HEK293T (cell line): ENCODE results near the gene B4GALNT1.
"Not testable (repeated sequence)": the region's sequence is repeated elsewhere in the genome, so short reads cannot be mapped to it uniquely, and the experiment has no call there.

ENCODE experiments used
- CTCF ChIA-PET: fragments of 350-600 bp; formaldehyde crosslinking; extraction: SDS; loops from one replicate; lab custom pipeline; 2021; ENCODE audit warnings: antibody characterized with exemption, inconsistent platforms; lab: Yijun Ruan, JAX
- POLR2A ChIA-PET: fragments of 350-600 bp; formaldehyde crosslinking; extraction: SDS; loops from one replicate; lab custom pipeline; 2020; ENCODE audit warnings: antibody characterized with exemption, inconsistent platforms; lab: Yijun Ruan, JAX
- DNase-seq: peaks from one replicate; pipeline ENCODE4 v3.0.0; 2012; ENCODE audit warnings: mixed read lengths; ENCODE audit errors: extremely low spot score
- ARNT ChIP-seq: fragments of 450-650 bp; IDR thresholded peaks from 2 replicates; pipeline ENCODE4 v1.6.1; 2017; ENCODE audit warnings: mild to moderate bottlenecking
- BHLHE40 ChIP-seq: fragments of 450-650 bp; IDR thresholded peaks from 2 replicates; pipeline ENCODE4 v1.6.1; 2016; ENCODE audit warnings: mild to moderate bottlenecking, moderate library complexity, borderline replicate concordance
- CTBP1 ChIP-seq: fragments of 450-650 bp; IDR thresholded peaks from 2 replicates; pipeline ENCODE4 v1.6.1; 2016; ENCODE audit warnings: borderline replicate concordance
- ELF4 ChIP-seq: fragments of 450-650 bp; IDR thresholded peaks from 2 replicates; pipeline ENCODE4 v1.6.1; 2017; ENCODE audit warnings: antibody characterized with exemption
- FOXA1 ChIP-seq: fragments of 450-650 bp; IDR thresholded peaks from 2 replicates; pipeline ENCODE4 v1.6.1; 2016; ENCODE audit warnings: mild to moderate bottlenecking
- FOXK2 ChIP-seq: fragments of 450-650 bp; IDR thresholded peaks from 2 replicates; pipeline ENCODE4 v1.6.1; 2016; ENCODE audit warnings: mild to moderate bottlenecking
- FOXM1 ChIP-seq: fragments of 450-650 bp; IDR thresholded peaks from 2 replicates; pipeline ENCODE4 v1.6.1; 2017; ENCODE audit warnings: mild to moderate bottlenecking, borderline replicate concordance
- HDGF ChIP-seq: fragments of 450-650 bp; IDR thresholded peaks from 2 replicates; pipeline ENCODE4 v1.6.1; 2017; ENCODE audit warnings: antibody characterized with exemption, borderline replicate concordance
- L3MBTL2 ChIP-seq: fragments of 450-650 bp; conservative IDR thresholded peaks from 2 replicates; pipeline ENCODE4 v1.6.1; 2016; ENCODE audit warnings: mild to moderate bottlenecking
- LEF1 ChIP-seq: fragments of 450-650 bp; IDR thresholded peaks from 2 replicates; pipeline ENCODE4 v1.6.1; 2017; ENCODE audit warnings: mild to moderate bottlenecking, borderline replicate concordance
- NFRKB ChIP-seq: fragments of 450-650 bp; IDR thresholded peaks from 2 replicates; pipeline ENCODE4 v1.6.1; 2016; ENCODE audit warnings: mild to moderate bottlenecking, moderate library complexity
- SP1 ChIP-seq: fragments of 450-650 bp; IDR thresholded peaks from 2 replicates; pipeline ENCODE4 v1.6.1; 2017
- SUZ12 ChIP-seq: fragments of 450-650 bp; IDR thresholded peaks from 2 replicates; pipeline ENCODE4 v1.6.1; 2016; ENCODE audit warnings: mild to moderate bottlenecking
- TARDBP ChIP-seq: fragments of 450-650 bp; IDR thresholded peaks from 2 replicates; pipeline ENCODE4 v1.6.1; 2016
- ZNF384 ChIP-seq: fragments of 450-650 bp; IDR thresholded peaks from 2 replicates; pipeline ENCODE4 v1.6.1; 2016
- TF ChIP-seq, protein P1 (sequence below): fragments of 450-650 bp; IDR thresholded peaks from 2 replicates; pipeline ENCODE4 v1.6.1; 2016

B4GALNT1 gene

DNA sequence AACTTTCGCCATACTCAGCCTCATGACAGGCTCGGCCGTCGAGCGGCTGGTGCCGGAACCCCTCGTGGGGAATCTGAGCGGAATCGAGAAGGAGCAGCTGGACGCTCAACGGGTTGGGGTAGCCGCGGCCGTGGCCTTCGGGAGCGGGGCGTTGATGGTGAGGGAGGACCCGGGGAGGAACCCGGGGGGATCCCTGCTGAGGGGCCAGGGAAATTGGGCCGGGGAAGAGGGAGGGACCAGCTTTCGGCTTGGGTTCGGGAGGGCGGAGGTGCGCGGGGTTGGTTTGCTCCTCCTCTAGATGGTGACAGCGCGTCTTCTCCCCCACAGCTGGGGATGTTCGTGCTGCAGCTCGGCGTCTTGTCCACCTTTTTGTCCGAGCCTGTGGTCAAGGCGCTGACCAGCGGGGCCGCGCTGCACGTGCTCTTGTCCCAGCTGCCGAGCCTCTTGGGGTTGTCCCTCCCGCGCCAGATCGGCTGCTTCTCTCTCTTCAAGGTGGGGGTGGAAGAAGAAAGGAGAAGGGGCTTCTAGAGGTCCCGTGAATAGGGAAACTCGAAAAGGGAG is 12.0 kb downstream of the B4GALNT1 start:
- ChIA-PET POLR2A (interaction anchor here (2.2 kb wide), 1 partner anchor 10 kb away, joined by 7 read pairs; the partner anchor contains the start of gene ARHGEF25), CTCF (interaction anchor here (1.1 to 2.6 kb wide), 2 partner anchors 9 to 37 kb away, joined by 3 to 22 read pairs; partner anchors contain the start of gene ARHGEF25)
- no peak for DNase-seq
- TF ChIP-seq ELF4: no peak

DNA sequence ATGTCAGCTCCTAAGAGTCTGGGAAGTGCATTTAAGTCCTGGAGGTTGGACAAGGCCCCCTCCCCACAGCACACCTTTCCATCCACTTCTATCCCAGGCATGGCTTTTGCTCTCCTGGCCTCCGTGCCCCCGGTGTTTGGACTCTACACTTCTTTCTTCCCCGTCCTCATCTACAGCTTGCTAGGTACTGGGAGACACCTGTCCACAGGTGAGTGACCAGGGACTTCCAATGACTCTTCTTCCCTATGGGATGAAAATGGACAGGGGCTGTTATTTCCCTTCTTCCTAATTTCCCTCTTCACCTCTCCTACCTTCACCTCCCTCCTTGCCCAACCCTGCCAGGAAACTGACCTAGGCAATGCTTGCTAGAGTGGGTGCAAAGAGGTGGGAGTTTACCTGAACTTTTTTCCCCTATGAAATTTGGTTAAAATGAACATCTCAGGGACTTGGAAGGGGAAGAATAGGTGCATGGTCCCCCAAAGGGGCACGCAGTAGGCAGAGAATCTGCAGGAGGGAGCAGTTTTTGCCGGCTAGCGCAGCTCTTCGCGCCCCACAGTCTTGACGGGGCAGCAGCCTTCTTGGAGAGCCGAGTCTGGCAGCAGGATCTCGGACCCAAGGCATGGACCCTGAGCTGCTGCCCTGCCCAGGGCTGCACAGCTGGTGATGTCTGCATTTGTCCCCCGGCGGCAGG is 12.6 kb downstream of the B4GALNT1 start:
- ChIA-PET POLR2A (interaction anchor here (2.2 kb wide), 1 partner anchor 9 kb away, joined by 7 read pairs; the partner anchor contains the start of gene ARHGEF25), CTCF (interaction anchor here (1.1 to 2.6 kb wide), 2 partner anchors 9 to 37 kb away, joined by 3 to 22 read pairs; partner anchors contain the start of gene ARHGEF25)
- no peak for DNase-seq
- TF ChIP-seq SP1 (no peak), HDGF (no peak), TARDBP (no peak), NFRKB (no peak), SUZ12 (no peak), FOXM1 (no peak), L3MBTL2 (no peak), BHLHE40 (no peak), ZNF384 (no peak), FOXA1 (no peak), LEF1 (no peak), CTBP1 (no peak), ELF4 (no peak), FOXK2 (no peak), ARNT (no peak)
- TF ChIP-seq, protein P1, sequence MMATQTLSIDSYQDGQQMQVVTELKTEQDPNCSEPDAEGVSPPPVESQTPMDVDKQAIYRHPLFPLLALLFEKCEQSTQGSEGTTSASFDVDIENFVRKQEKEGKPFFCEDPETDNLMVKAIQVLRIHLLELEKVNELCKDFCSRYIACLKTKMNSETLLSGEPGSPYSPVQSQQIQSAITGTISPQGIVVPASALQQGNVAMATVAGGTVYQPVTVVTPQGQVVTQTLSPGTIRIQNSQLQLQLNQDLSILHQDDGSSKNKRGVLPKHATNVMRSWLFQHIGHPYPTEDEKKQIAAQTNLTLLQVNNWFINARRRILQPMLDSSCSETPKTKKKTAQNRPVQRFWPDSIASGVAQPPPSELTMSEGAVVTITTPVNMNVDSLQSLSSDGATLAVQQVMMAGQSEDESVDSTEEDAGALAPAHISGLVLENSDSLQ: no peak

DNA sequence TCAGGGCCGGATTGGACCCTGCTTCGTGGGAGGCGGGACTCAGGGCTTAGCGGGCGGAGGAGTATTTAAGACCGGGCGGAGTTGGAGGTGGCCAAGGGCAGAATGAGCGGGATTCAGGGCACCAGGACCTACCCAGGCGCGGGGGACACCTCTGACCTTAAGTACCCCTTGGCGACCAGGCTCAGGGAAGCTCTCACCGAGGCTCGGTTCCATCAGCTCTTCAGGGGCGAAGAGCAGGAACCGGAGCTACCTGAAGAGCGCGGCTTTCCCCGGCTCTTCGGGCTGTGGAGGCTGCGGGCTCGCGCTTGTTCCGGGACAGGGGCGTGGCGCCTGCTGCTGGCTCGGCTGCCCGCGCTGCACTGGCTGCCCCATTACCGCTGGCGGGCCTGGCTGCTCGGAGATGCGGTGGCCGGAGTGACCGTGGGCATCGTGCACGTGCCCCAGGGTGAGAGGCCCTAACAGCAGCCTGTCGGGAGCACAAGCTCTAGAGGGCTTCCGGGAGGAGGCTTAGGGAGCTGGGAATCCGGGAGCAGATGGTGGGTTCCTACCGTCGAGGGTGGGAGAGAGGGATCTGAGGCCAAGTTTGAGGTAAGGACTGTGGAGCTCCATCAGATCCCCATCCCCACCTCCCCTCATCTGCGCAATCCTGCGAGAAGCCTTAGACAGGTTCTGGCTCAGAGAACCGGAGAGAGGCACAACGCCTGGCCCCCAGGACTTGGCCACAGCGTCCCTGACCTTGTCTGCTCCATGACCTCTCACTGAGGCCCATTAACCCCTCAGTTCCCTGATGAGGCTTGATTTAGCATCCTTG is 13.4 kb downstream of the B4GALNT1 start:
- ChIA-PET CTCF (interaction anchor here (2.6 kb wide), 1 partner anchor 36 kb away, joined by 22 read pairs; no protein-coding TSS in a partner anchor), POLR2A (interaction anchor here (2.2 kb wide), 1 partner anchor 8 kb away, joined by 7 read pairs; the partner anchor contains the start of gene ARHGEF25)
- no peak for DNase-seq
- TF ChIP-seq ZNF384 (no peak), BHLHE40 (no peak), CTBP1 (no peak), FOXA1 (no peak), FOXK2 (no peak), HDGF (no peak), SUZ12 (no peak), L3MBTL2 (no peak), FOXM1 (no peak), LEF1 (no peak), NFRKB (no peak), SP1 (no peak), ARNT (no peak), TARDBP (no peak), ELF4 (no peak)
- TF ChIP-seq, protein P1: no peak

DNA sequence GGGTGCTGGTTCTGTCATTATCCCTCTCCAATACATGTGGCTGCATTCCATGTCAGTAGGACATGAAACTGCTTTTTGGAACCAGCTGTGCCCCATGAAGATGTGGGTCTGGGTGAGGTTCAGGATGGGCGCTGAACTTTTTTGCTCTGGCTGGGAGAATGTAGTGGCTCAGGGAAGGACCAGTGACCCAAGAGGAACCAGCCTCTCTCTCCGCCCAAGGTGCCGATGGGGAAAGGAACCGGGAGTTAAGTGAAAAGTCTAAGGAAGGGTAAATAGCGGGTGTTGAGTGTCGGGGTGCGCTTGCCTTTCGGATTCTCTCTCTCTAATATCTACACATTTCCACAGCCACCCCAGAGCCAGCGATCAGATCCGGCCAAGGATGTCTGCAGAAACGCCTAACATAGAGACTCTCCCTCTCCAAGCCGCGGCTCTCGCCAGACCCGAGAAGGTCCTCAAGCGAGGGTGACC is 14.0 kb downstream of the B4GALNT1 start:
- no peak for TF ChIP-seq SP1
- no peak for TF ChIP-seq FOXM1
- TF ChIP-seq LEF1: no peak
- no peak for TF ChIP-seq NFRKB
- TF ChIP-seq TARDBP: no peak
- no peak for TF ChIP-seq HDGF
- TF ChIP-seq FOXA1: no peak
- TF ChIP-seq BHLHE40: no peak
- TF ChIP-seq SUZ12: no peak
- no peak for TF ChIP-seq ARNT
- no peak for TF ChIP-seq ELF4
- DNase-seq: no peak
- ChIA-PET POLR2A (interaction anchor here (2.2 kb wide), 1 partner anchor 8 kb away, joined by 7 read pairs; the partner anchor contains the start of gene ARHGEF25), CTCF (interaction anchor here (2.6 kb wide), 1 partner anchor 35 kb away, joined by 22 read pairs; no protein-coding TSS in a partner anchor)

DNA sequence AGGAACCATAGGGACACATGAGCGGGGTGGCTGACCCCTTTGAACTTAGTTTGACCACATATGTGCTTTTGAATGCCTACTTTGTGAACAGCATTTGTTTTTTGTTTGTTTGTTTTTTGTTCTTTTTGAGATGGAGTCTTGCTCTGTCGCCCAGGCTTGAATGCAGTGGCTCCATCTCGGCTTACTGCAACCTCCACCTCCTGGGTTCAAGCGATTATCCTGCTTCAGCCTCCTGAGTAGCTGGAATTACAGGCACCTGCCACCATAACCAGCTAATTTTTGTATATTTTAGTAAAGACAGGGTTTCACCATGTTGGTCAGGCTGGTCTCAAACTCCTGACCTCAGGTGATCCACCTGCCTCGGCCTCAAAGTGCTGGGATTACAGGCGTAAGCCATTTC is 14.6 kb downstream of the B4GALNT1 start:
- CTCF ChIA-PET, DNase-seq, POLR2A ChIA-PET: not testable (repeated sequence)

DNA sequence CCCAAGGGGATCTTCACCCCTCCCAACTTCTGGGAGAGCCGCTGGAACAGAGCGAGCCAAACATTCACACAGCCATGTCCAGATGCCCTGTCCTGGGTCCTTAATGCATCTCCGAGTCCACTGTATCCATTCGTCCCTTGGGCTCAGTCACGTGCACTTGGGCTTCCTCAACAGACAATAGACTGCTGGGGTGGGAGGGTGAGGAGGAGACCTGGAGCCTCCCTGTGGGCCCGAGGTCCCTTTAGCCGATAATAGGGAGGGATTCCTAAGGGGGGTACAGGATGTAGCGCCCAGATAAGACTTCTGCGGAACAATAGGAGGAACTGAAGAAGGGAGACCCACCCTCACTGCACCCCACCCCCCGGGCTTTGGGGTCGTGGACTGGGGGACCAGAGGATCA is 15.1 kb downstream of the B4GALNT1 start:
- no peak for DNase-seq
- TF ChIP-seq ARNT (no peak), ELF4 (no peak), TARDBP (no peak), LEF1 (no peak), FOXM1 (no peak), NFRKB (no peak), FOXK2 (no peak), BHLHE40 (no peak), SP1 (no peak), CTBP1 (no peak), ZNF384 (no peak)
- TF ChIP-seq, protein P1: no peak
- CTCF ChIA-PET: interaction anchor here (0.6 kb wide), 1 partner anchor 116 kb away, joined by 3 read pairs; no protein-coding TSS in a partner anchor
- POLR2A ChIA-PET: no interaction called here
